Sigmoid colon (tissue), 7 donors: ENCODE data around the gene EPHB1. TPM values are rescaled to one million over a fixed set of nuclear protein-coding genes. Genes with fewer than 3 reads are reported as not detected.

Source experiments
- DNase-seq: peaks from one replicate; pipeline ENCODE4 v3.0.0-alpha.2; 2019
- H3K27ac ChIP-seq, 4 donors: fragments of 200-600 bp; sonication (generic); one replicate each; pipeline ENCODE4 v1.5.1; 2016 to 2019; ENCODE audit warnings: mild to moderate bottlenecking in 1 of 4
- H3K27me3 ChIP-seq, 3 donors: fragments of 200-600 bp; sonication (generic); one replicate each; pipeline ENCODE4 v1.5.1; 2019; ENCODE audit warnings: mild to moderate bottlenecking in 1 of 3
- H3K36me3 ChIP-seq, 4 donors: fragments of 200-600 bp; sonication (generic); one replicate each; pipeline ENCODE4 v1.5.1; 2016 to 2019
- H3K4me1 ChIP-seq, 4 donors: fragments of 200-600 bp; sonication (generic); one replicate each; pipeline ENCODE4 v1.5.1; 2017 to 2019
- H3K4me3 ChIP-seq, 4 donors: fragments of 200-600 bp; sonication (generic); one replicate each; pipeline ENCODE4 v1.5.1; 2017 to 2019; ENCODE audit warnings: mild to moderate bottlenecking in 2 of 4, moderate library complexity in 1 of 4
- H3K9me3 ChIP-seq, 4 donors: fragments of 200-600 bp in 3 of 4; sonication (generic) in 3 of 4; one replicate each; pipeline versions ENCODE4 v1.5.1 to v1.6.1; 2013 to 2019
- EP300 ChIP-seq, 4 donors: sonication (generic); formaldehyde crosslinking; IDR thresholded peaks; one replicate each; pipeline ENCODE4 v1.6.1; 2017; ENCODE audit warnings: antibody characterized with exemption in 4 of 4
- POLR2A ChIP-seq, 2 donors: fragments of 450-650 bp; IDR thresholded peaks; one replicate each; pipeline ENCODE4 v1.6.1; 2016; ENCODE audit warnings: antibody characterized with exemption in 2 of 2, mild to moderate bottlenecking in 2 of 2, moderate library complexity in 2 of 2
- POLR2AphosphoS5 ChIP-seq, 4 donors: sonication (generic); formaldehyde crosslinking; IDR thresholded peaks; one replicate each; pipeline ENCODE4 v1.6.1; 2017; ENCODE audit warnings: antibody characterized with exemption in 4 of 4
- WGBS, 2 donors: extraction: QIAGEN DNeasy Blood & Tissue Kit; methylation state at CpG; one replicate each; pipeline ENCODE4 v1.1.7; 2013; 5-methylcytosine and 5-hydroxymethylcytosine counted together
- intact Hi-C: fragments of 100-400 bp; cut with DNase I; formaldehyde crosslinking; loops from one replicate; pipeline ENCODE4 v1.15.1; 2023
- polyA plus RNA-seq, 3 donors: library from polyadenylated mRNA; stranded (reverse); fragments of 200-250 nt; gene quantifications; one replicate each; pipeline ENCODE4 v1.2.3, GENCODE V29; 2013
- total RNA-seq, 4 donors: library from RNA; depleted of rRNA; stranded (reverse); fragments of >200 nt; gene quantifications; one replicate each; pipeline ENCODE4 v1.1.0, GENCODE V29; 2016
- TF ChIP-seq, protein P1 (sequence below), 4 experiments: fragments of 450-650 bp in 3 of 4; fragments of 200-600 bp in 1 of 4; IDR thresholded peaks; one replicate each; pipeline ENCODE4 v1.5.1; 2016 to 2019; ENCODE audit warnings: antibody characterized with exemption in 4 of 4, mild to moderate bottlenecking in 3 of 4, moderate library complexity in 2 of 4
- donor health status: healthy with polysubstance abuse.
- donor health status: Bipolar disorder and iron deficiency.
- donor health status: healthy.

The EPHB1 gene
- total and polyA plus RNA-seq, 7 donors: 0.29 to 17.3 (median 3.6) TPM; not detected in 2

DNA sequence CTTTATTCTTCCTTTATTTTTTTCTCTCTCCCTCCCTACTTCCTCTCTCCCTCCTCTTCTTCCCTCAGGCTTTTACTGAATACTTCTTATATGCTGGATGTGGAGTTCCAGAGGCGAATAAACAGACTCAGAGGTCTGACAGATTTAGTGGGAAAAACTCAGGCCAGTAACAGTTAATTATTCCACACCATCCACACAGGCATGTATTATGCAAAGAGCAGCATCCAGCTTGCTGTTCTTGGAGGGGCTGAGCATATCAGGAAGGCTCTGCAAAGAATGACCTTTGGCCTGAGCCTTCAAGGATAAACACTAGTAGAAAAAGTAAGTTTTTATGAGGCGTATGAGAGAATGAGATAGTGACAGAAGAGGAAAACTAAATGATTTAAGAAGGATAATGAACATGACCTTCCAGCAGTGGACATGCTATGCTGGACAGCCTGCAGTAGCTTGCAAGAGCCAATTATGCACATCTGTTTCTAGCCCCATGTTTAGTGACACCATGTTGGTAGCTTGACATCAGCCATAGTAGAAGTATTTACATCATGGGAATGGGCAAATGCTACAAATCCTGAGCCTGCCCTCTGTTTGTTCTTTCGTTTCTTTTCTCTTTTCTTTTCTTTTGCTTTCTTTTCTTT lies 387.4 kb downstream of the EPHB1 start:
- 45 to 58% methylated on average over 3 of the region's 3 CpGs for WGBS, 2 donors

DNA sequence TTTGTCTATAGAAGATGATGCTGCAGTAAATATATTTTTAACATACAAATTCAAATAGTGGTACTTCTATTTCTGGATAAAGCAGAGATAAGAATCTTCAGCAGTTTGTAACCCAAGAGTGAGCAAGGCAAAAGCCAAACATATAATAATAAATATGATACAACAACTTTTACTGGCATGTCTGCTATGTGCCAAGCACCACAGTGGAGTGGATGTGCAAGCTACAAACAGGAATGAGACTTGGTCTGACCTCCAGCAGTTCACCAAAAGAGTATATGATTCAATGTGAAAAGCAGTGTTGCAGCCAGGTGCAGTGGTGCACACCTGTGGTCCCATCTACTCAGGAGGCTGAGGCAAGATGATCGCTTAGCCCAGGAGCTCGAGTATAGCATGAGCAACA lies 395.6 kb downstream of the EPHB1 start:
- DNase-seq: no peak
- no peaks in the 10 kb centered on the region for H3K9me3 ChIP-seq
- no peaks in the 10 kb centered on the region for H3K27me3 ChIP-seq
- H3K4me3 ChIP-seq: no peak overlapping the region
- intact Hi-C loops: no loop called here
- H3K27ac ChIP-seq: no peak overlapping the region
- 39 to 57% methylated on average over 2 of the region's 2 CpGs for WGBS, 2 donors
- peaks cover 0 to 23% (median 0%) of the 10 kb centered on the region in 4 donors for H3K36me3 ChIP-seq
- TF ChIP-seq EP300 (IDR thresholded peaks at IDR 0.05) (no peak), POLR2A (IDR thresholded peaks at IDR 0.05) (no peak), POLR2AphosphoS5 (IDR thresholded peaks at IDR 0.05) (no peak)
- TF ChIP-seq, protein P1, sequence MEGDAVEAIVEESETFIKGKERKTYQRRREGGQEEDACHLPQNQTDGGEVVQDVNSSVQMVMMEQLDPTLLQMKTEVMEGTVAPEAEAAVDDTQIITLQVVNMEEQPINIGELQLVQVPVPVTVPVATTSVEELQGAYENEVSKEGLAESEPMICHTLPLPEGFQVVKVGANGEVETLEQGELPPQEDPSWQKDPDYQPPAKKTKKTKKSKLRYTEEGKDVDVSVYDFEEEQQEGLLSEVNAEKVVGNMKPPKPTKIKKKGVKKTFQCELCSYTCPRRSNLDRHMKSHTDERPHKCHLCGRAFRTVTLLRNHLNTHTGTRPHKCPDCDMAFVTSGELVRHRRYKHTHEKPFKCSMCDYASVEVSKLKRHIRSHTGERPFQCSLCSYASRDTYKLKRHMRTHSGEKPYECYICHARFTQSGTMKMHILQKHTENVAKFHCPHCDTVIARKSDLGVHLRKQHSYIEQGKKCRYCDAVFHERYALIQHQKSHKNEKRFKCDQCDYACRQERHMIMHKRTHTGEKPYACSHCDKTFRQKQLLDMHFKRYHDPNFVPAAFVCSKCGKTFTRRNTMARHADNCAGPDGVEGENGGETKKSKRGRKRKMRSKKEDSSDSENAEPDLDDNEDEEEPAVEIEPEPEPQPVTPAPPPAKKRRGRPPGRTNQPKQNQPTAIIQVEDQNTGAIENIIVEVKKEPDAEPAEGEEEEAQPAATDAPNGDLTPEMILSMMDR (IDR thresholded peaks at IDR 0.05): no peak
- H3K4me1 ChIP-seq: no peaks in the 10 kb centered on the region

More for the DNA sequence above, 387.4 kb downstream of the EPHB1 start:
- Histone ChIP-seq H3K9me3 (no peaks in the 10 kb centered on the region), H3K27ac (no peak overlapping the region), H3K27me3 (no peaks in the 10 kb centered on the region), H3K4me3 (no peak overlapping the region), H3K36me3 (peaks cover 0 to 12% (median 0%) of the 10 kb centered on the region in 4 donors), H3K4me1 (no peaks in the 10 kb centered on the region)
- intact Hi-C loops: no loop called here
- no peak for DNase-seq
- TF ChIP-seq POLR2AphosphoS5 (IDR thresholded peaks at IDR 0.05) (no peak), POLR2A (IDR thresholded peaks at IDR 0.05) (no peak), EP300 (IDR thresholded peaks at IDR 0.05) (no peak)
- TF ChIP-seq, protein P1 (IDR thresholded peaks at IDR 0.05): no peak

DNA sequence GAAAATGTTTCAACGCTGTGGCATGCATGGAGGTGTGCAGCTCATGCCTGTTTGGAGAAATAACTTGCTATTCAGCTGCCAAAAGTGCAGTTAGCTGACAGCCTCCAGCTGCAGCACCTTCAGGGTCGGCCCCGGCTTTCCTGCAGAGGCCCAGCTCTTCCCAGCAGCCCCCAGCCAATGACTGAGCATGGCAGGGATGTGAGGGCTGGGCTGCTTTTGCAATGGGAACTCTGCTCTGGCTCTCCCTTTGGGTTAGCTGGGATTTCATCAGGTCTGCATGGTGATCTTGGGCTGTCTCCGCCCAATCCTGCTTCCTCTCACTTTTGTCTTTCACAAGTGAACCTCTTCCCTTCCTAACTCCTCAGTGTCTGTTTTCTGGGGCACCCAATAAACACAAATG lies 396.6 kb downstream of the EPHB1 start:
- Histone ChIP-seq H3K36me3 (peaks cover 0 to 23% (median 0%) of the 10 kb centered on the region in 4 donors), H3K27ac (no peak overlapping the region), H3K9me3 (no peaks in the 10 kb centered on the region), H3K27me3 (no peaks in the 10 kb centered on the region), H3K4me1 (no peaks in the 10 kb centered on the region), H3K4me3 (no peak overlapping the region)
- TF ChIP-seq, protein P1 (IDR thresholded peaks at IDR 0.05): no peak
- TF ChIP-seq POLR2AphosphoS5 (IDR thresholded peaks at IDR 0.05): no peak
- TF ChIP-seq POLR2A (IDR thresholded peaks at IDR 0.05): no peak
- no peak for TF ChIP-seq EP300 (IDR thresholded peaks at IDR 0.05)
- intact Hi-C loops: no loop called here
- 40 to 58% methylated on average over 4 of the region's 4 CpGs for WGBS, 2 donors
- no peak for DNase-seq

DNA sequence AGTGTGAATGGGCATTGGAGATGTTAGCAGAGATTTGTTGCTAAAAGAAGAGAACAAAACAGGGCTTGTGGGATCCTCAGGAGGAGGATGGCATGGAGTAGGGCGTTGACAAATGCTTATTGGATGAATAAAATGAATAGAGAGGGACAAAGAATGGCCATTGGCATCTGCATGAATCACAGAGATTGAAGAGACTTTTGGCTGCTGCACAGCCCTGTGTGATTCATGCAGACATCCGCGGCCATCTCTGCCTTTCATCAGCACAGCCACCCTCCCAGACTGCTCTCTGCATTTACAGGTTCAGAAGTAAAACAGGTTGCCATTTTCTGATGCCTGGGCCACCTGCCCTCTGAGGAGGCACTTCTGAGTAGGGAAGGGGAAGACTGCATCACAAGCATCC lies 397.9 kb downstream of the EPHB1 start:
- H3K27me3 ChIP-seq: no peaks in the 10 kb centered on the region
- H3K36me3 ChIP-seq: peaks cover 0 to 23% (median 0%) of the 10 kb centered on the region in 4 donors
- no peak for TF ChIP-seq POLR2AphosphoS5 (IDR thresholded peaks at IDR 0.05)
- no peak for TF ChIP-seq EP300 (IDR thresholded peaks at IDR 0.05)
- TF ChIP-seq, protein P1 (IDR thresholded peaks at IDR 0.05): no peak
- H3K9me3 ChIP-seq: no peaks in the 10 kb centered on the region
- 46 to 67% methylated on average over 3 of the region's 3 CpGs for WGBS, 2 donors
- H3K27ac ChIP-seq: no peak overlapping the region
- no peaks in the 10 kb centered on the region for H3K4me1 ChIP-seq
- no peak for DNase-seq
- intact Hi-C loops: no loop called here
- H3K4me3 ChIP-seq: no peak overlapping the region

DNA sequence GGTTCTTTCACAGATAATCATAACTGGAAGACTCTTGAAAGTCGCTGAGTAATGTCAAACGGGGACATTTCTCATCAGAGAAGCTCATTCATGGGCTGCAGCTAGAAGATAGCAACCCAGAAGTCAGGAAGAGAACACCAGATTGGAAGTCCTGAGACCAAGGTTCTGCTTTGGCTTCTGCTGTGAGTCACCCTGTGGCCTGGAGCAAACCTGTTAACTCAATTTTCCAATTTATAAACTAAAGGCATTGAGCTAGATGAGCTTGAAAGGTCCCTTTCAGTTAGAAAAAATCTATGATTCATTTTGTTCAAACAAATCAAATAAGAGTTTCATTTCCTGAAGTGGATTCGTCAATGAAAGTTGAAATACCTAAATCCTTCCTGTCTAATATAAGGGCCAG lies 402.2 kb downstream of the EPHB1 start:
- DNase-seq: no peak
- no peak for TF ChIP-seq POLR2AphosphoS5 (IDR thresholded peaks at IDR 0.05)
- TF ChIP-seq POLR2A (IDR thresholded peaks at IDR 0.05): no peak
- TF ChIP-seq, protein P1 (IDR thresholded peaks at IDR 0.05): no peak
- no peak for TF ChIP-seq EP300 (IDR thresholded peaks at IDR 0.05)
- H3K4me1 ChIP-seq: no peaks in the 10 kb centered on the region
- H3K4me3 ChIP-seq: no peak overlapping the region
- intact Hi-C loops: no loop called here
- 66 to 77% methylated on average over 3 of the region's 3 CpGs for WGBS, 2 donors
- H3K9me3 ChIP-seq: no peaks in the 10 kb centered on the region
- no peak overlapping the region for H3K27ac ChIP-seq
- no peaks in the 10 kb centered on the region for H3K27me3 ChIP-seq
- H3K36me3 ChIP-seq: peaks cover 0 to 34% (median 0%) of the 10 kb centered on the region in 4 donors
